Measurements from ENCODE around the gene HOXB9.

The HOXB9 gene

GRCh38 chr17:48588074-48588415 lies 38.1 kb downstream of the HOXB9 start:
- Histone ChIP-seq H3K23ac (ENCODE audit: low read length in 2 of 2) (peak overlapping the region in 1 of 2 experiments; percentile 75), H3K4ac (ENCODE audit: low read depth in 1 of 2, low read length in 2 of 2) (peak overlapping the region; percentile 87 to 96), H3K9me3 (ENCODE audit: control insufficient read depth, low read length) (no peaks in the 10 kb centered on the region), H2BK12ac (ENCODE audit: low read length in 2 of 2) (peak overlapping the region in 1 of 2 experiments; percentile 37), H3K4me1 (ENCODE audit: control insufficient read depth, insufficient read depth, low read depth, low read length) (peaks cover 31% of the 10 kb centered on the region), H3K27me3 (ENCODE audit: control insufficient read depth in 1 of 2, insufficient read depth in 1 of 2, low read length in 2 of 2) (peaks cover 0 to 4% of the 10 kb centered on the region in 2 experiments), H2AFZ (ENCODE audit: low read depth, low read length) (no peak overlapping the region), H4K8ac (ENCODE audit: low read length) (peak overlapping the region; percentile 70), H3K4me2 (ENCODE audit: low read length, poor library complexity, severe bottlenecking) (peak overlapping the region; percentile 60), H3K27ac (ENCODE audit: low read length, poor library complexity, severe bottlenecking) (peak overlapping the region; percentile 2), H3K79me1 (replicated peaks; ENCODE audit: low read length, poor library complexity, severe bottlenecking) (peaks cover 5% of the 10 kb centered on the region), H2BK5ac (ENCODE audit: low read depth, low read length, poor library complexity, severe bottlenecking) (no peak overlapping the region), H4K91ac (ENCODE audit: low read length) (peak overlapping the region; percentile 36), H2AK5ac (ENCODE audit: low read length, severe bottlenecking) (no peak overlapping the region), H3K14ac (ENCODE audit: low read length in 2 of 2) (peak overlapping the region in 1 of 2 experiments; percentile 73), H2BK120ac (ENCODE audit: low read depth, low read length) (peak overlapping the region; percentile 65), H2BK15ac (ENCODE audit: low read depth, poor library complexity, severe bottlenecking) (no peak overlapping the region), H3K18ac (ENCODE audit: low read depth in 1 of 2, low read length in 2 of 2) (peak overlapping the region; percentile 92 to 96), H3K9ac (ENCODE audit: low read length) (peak overlapping the region; percentile 98), H3K36me3 (ENCODE audit: control insufficient read depth in 1 of 2, insufficient read depth in 2 of 2, low read depth in 1 of 2, low read length in 2 of 2) (peaks cover 10 to 12% of the 10 kb centered on the region in 2 experiments), H3K4me3 (ENCODE audit: insufficient read depth in 1 of 2, low read depth in 1 of 2, low read length in 2 of 2) (peak overlapping the region in 1 of 2 experiments; percentile 96)
- DNase-seq, result no peak
- 10% methylated on average over 2 of the region's 2 CpGs for WGBS

DNA sequence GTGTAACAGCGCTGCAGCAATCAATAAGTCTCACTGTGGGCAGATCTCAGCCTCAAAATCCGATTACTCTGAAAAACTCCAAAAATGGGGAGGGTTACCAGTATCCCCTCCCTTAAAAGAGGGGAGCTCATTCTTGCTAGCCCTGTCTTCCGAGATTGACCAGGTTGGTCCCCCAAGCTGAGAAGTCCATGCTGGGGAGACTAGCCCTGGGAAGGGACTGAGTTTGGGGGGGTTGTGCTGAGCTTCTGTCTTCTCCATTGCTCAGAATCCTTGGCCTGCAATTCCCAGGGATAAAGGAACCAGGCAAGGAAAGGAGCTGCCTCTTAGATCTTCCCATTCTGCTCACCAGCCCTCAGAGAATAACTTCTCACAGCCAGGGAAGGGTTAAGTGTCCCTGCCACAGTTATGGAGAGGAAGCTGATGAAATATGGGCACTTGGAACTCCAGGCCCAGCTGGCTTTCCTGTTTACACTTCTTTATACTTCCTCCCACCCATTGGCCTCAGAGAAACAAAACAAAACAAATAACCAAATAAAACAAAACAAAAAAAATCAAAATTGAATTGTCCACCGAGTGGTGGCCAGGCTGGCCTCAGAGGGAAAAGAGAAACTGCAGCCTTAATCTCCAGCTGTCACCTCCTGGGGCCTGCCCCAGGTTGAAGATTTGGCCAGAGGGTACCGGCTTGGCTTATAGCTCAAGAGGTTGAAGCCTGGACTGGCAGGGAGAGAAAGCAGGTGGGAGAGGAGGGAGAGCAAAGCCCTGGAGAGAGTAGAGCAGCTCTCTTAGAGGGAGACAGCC lies 38.7 kb downstream of the HOXB9 start:
- Histone ChIP-seq H3K9ac (ENCODE audit: low read length) (peak overlapping the region; percentile 98), H3K27ac (ENCODE audit: low read length, poor library complexity, severe bottlenecking) (peak overlapping the region; percentile 3), H2AK5ac (ENCODE audit: low read length, severe bottlenecking) (peak overlapping the region; percentile 49), H3K9me3 (ENCODE audit: control insufficient read depth, low read length) (no peaks in the 10 kb centered on the region), H4K91ac (ENCODE audit: low read length) (peak overlapping the region; percentile 87), H3K27me3 (ENCODE audit: control insufficient read depth in 1 of 2, insufficient read depth in 1 of 2, low read length in 2 of 2) (peaks cover 0 to 4% of the 10 kb centered on the region in 2 experiments), H3K4me1 (ENCODE audit: control insufficient read depth, insufficient read depth, low read depth, low read length) (peaks cover 34% of the 10 kb centered on the region), H3K4me3 (ENCODE audit: insufficient read depth in 1 of 2, low read depth in 1 of 2, low read length in 2 of 2) (peak overlapping the region in 1 of 2 experiments; percentile 96), H3K36me3 (ENCODE audit: control insufficient read depth in 1 of 2, insufficient read depth in 2 of 2, low read depth in 1 of 2, low read length in 2 of 2) (peaks cover 10 to 12% of the 10 kb centered on the region in 2 experiments), H4K8ac (ENCODE audit: low read length) (peak overlapping the region; percentile 85), H3K18ac (ENCODE audit: low read depth in 1 of 2, low read length in 2 of 2) (peak overlapping the region; percentile 92 to 99), H3K14ac (ENCODE audit: low read length in 2 of 2) (peak overlapping the region in 1 of 2 experiments; percentile 93), H3K79me1 (replicated peaks; ENCODE audit: low read length, poor library complexity, severe bottlenecking) (peaks cover 7% of the 10 kb centered on the region), H2BK12ac (ENCODE audit: low read length in 2 of 2) (peak overlapping the region; percentile 25 to 67), H2BK120ac (ENCODE audit: low read depth, low read length) (peak overlapping the region; percentile 89), H2BK5ac (ENCODE audit: low read depth, low read length, poor library complexity, severe bottlenecking) (no peak overlapping the region), H3K4ac (ENCODE audit: low read depth in 1 of 2, low read length in 2 of 2) (peak overlapping the region; percentile 87 to 96), H2AFZ (ENCODE audit: low read depth, low read length) (no peak overlapping the region), H3K4me2 (ENCODE audit: low read length, poor library complexity, severe bottlenecking) (peak overlapping the region; percentile 60), H3K23ac (ENCODE audit: low read length in 2 of 2) (peak overlapping the region in 1 of 2 experiments; percentile 75), H2BK15ac (ENCODE audit: low read depth, poor library complexity, severe bottlenecking) (peak overlapping the region; percentile 86)
- WGBS, result 4% methylated on average over 5 of the region's 5 CpGs
- DNase-seq, result peak; percentile 93

GRCh38 chr17:48586355-48587258 lies 39.6 kb downstream of the HOXB9 start:
- H2AFZ ChIP-seq (ENCODE audit: low read depth, low read length), result no peak overlapping the region
- H3K9ac ChIP-seq (ENCODE audit: low read length), result peak overlapping the region; percentile 98
- under 1% methylated on average over 17 of the region's 34 CpGs for WGBS
- peak overlapping the region; percentile 82 for H3K4me2 ChIP-seq (ENCODE audit: low read length, poor library complexity, severe bottlenecking)
- peak overlapping the region; percentile 89 for H2BK120ac ChIP-seq (ENCODE audit: low read depth, low read length)
- H3K27me3 ChIP-seq (ENCODE audit: control insufficient read depth in 1 of 2, insufficient read depth in 1 of 2, low read length in 2 of 2), result peaks cover 0 to 4% of the 10 kb centered on the region in 2 experiments
- H3K23ac ChIP-seq (ENCODE audit: low read length in 2 of 2), result peak overlapping the region in 1 of 2 experiments; percentile 79
- H3K79me1 ChIP-seq (replicated peaks; ENCODE audit: low read length, poor library complexity, severe bottlenecking), result peaks cover 7% of the 10 kb centered on the region
- peaks cover 30% of the 10 kb centered on the region for H3K4me1 ChIP-seq (ENCODE audit: control insufficient read depth, insufficient read depth, low read depth, low read length)
- peaks cover 8% of the 10 kb centered on the region in 2 experiments for H3K36me3 ChIP-seq (ENCODE audit: control insufficient read depth in 1 of 2, insufficient read depth in 2 of 2, low read depth in 1 of 2, low read length in 2 of 2)
- H4K8ac ChIP-seq (ENCODE audit: low read length), result no peak overlapping the region
- H3K4ac ChIP-seq (ENCODE audit: low read depth in 1 of 2, low read length in 2 of 2), result peak overlapping the region; percentile 39 to 96
- H2BK5ac ChIP-seq (ENCODE audit: low read depth, low read length, poor library complexity, severe bottlenecking), result no peak overlapping the region
- H2BK12ac ChIP-seq (ENCODE audit: low read length in 2 of 2), result peak overlapping the region; percentile 25 to 84
- no peaks in the 10 kb centered on the region for H3K9me3 ChIP-seq (ENCODE audit: control insufficient read depth, low read length)
- peak overlapping the region; percentile 10 for H2AK5ac ChIP-seq (ENCODE audit: low read length, severe bottlenecking)
- H2BK15ac ChIP-seq (ENCODE audit: low read depth, poor library complexity, severe bottlenecking), result peak overlapping the region; percentile 86
- H3K14ac ChIP-seq (ENCODE audit: low read length in 2 of 2), result no peak overlapping the region
- no peak for DNase-seq
- peak overlapping the region; percentile 71 for H3K27ac ChIP-seq (ENCODE audit: low read length, poor library complexity, severe bottlenecking)
- H3K18ac ChIP-seq (ENCODE audit: low read depth in 1 of 2, low read length in 2 of 2), result peak overlapping the region; percentile 88 to 99
- H3K4me3 ChIP-seq (ENCODE audit: insufficient read depth in 1 of 2, low read depth in 1 of 2, low read length in 2 of 2), result peak overlapping the region; percentile 45 to 96
- H4K91ac ChIP-seq (ENCODE audit: low read length), result peak overlapping the region; percentile 87

Data from mesenchymal stem cell (in vitro differentiated cells and primary cell).